CD4-positive, alpha-beta T cell treated with Interleukin-4 for 4 hours (primary cell): ENCODE measurements around the gene OLFML3.

ENCODE experiments used
- DNase-seq: peaks from one replicate; pipeline ENCODE4 v3.0.0-alpha.2; 2020

Gene OLFML3

DNA sequence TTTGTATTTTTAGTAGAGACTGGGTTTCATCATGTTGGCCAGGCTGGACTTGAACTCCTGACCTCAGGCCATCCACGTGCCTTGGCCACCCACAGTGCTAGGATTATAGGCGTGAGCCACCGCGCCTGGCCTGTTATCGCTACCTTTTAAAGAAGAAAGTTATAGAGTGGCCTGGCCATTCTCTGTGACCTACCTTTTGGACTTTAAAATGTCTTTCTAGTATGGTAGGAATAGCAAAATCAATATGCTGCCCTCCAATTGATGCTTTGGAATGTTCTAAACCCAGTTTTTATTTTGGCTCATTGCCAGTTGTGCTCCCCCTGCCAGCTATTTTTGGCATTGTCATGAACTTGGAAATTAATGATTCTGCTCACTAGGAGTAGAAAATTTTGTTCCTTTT, 30.3 kb upstream of the OLFML3 start:
- DNase-seq, result no peak

DNA sequence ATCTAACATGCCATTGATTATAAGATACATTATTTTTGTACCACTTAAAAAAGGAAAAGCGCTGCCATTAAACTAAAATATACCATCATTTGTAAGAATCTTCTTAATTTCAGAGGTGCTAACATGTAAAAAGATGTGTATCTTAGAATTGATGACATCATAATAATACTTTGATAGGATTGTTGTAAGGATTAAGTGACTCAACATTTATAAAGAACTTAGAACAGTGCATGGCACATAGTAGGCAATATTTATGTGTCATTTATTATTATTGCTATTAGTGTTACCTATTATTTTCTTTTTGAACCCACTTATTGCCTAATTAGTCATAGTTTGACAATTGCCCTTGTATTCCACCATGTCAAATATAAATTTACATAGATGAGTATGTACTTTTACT, 28.4 kb upstream of the OLFML3 start:
- DNase-seq, result no peak

DNA sequence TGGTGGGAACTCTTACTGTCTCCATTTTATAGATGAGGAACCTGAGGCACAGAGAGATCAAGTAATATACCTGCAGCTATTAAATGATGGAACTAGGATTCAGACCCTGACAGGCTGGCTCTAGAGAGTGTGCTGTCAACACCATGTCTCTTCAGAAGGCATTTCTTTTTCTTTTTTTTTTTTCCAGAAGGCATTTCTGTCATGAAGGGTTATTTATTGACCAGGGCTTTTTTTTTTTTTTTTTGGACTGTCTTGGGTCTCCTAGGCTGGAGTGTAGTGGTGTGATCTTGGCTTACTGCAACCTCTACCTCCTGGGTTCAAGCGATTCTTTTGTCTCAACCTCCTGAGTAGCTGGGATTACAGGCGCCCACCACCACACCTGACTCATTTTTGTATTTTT, 27.6 kb upstream of the OLFML3 start:
- DNase-seq, result no peak

DNA sequence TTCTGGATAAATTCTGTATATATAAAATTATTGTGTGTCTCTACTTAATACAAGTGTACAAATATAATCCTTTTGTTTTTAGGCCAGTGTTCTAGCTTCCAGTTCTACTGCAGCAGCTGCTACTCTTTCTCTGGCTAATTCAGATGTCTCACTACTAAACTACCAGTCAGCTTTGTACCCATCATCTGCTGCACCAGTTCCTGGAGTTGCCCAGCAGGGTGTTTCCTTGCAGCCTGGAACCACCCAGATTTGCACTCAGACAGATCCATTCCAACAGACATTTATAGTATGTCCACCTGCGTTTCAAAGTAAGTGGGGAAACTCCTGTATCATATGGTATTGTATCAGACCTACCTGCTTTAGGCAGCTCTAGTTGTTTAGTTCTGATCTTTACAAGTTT, 21.3 kb upstream of the OLFML3 start:
- DNase-seq, result no peak

DNA sequence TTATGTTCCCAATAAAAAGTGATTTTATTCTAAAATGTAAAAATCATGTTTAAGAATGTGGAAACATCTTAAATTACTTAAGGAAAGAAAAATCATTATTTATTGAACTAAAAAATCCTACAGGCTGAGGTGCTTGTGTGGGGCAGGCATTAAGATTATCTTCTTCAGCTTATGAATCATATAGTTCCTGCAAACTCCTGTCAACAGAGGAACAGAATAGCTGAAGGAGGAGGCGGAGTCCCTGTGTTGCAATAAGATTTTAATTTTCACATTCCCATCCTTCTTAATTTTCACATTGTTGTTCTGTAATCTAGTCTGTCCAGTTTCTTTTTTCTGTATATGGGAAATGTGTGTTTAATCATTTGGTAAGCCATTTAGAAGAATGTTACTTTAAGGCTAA, 20.6 kb upstream of the OLFML3 start:
- no peak for DNase-seq

DNA sequence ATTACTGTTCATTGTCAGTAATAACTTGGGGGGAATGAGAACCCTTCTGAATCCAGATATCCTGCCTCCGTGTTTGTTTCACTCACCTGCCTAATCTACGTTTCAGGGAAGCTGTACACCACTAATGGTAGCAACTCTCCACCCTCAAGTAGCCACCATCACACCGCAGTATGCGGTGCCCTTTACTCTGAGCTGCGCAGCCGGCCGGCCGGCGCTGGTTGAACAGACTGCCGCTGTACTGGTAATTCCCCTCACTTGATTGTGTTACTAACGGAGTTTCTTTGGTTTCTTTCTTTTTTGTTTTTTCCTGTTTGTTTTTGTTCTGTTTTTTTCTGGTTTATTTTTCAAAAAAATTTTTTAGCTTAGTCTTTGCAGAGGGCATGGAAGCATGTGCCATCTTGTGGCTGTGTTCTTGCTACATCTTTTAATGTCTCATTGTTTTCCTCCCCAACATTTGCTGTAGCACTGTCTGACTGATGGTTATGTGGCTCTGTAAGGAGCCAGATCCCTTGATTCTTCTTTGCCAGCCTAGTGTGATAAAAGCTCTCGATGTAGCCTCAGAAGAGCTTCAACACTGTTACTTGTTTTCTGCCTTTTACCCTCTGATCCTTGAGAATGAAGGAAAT, 15.9 kb upstream of the OLFML3 start:
- DNase-seq, result no peak

DNA sequence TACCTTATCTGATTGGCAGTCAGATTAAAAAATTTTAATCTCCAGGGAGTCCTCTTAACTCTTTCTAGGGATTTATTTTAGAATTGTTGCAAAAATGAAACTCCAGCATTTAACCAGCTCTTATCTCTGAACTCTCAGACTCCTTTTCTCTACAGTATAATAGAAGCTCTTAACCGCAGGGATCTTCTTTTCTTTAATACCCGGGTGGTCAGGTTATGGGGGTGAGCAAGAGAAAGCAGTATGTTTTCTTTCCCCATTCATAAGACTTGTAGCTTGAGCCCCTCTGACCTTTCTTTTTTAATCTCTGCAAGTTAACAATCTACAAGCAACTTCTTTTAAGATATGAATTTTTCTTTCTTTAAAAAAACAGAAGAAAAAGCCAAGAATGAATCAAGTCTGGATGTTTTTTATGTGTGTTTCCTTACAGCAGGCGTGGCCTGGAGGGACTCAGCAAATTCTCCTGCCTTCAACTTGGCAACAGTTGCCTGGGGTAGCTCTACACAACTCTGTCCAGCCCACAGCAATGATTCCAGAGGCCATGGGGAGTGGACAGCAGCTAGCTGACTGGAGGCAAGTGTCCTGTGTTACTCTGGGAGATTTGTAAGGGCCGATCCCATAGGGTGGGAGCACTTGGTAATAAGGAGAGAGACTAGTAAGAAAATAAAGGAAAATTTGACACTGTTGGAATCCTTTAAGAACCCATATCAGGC, 13.4 kb upstream of the OLFML3 start:
- no peak for DNase-seq

DNA sequence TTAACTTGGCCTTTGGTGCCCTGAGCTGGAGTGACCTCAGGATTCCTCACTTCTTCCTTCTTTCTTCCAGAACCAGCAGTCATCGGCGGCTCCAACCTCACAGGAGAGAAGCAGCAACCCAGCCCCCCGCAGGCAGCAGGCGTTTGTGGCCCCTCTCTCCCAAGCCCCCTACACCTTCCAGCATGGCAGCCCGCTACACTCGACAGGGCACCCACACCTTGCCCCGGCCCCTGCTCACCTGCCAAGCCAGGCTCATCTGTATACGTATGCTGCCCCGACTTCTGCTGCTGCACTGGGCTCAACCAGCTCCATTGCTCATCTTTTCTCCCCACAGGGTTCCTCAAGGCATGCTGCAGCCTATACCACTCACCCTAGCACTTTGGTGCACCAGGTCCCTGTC, 6.3 kb upstream of the OLFML3 start:
- DNase-seq, result no peak

DNA sequence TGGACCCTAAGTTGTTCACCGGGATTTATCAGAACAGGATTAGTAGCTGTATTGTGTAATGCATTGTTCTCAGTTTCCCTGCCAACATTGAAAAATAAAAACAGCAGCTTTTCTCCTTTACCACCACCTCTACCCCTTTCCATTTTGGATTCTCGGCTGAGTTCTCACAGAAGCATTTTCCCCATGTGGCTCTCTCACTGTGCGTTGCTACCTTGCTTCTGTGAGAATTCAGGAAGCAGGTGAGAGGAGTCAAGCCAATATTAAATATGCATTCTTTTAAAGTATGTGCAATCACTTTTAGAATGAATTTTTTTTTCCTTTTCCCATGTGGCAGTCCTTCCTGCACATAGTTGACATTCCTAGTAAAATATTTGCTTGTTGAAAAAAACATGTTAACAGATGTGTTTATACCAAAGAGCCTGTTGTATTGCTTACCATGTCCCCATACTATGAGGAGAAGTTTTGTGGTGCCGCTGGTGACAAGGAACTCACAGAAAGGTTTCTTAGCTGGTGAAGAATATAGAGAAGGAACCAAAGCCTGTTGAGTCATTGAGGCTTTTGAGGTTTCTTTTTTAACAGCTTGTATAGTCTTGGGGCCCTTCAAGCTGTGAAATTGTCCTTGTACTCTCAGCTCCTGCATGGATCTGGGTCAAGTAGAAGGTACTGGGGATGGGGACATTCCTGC, 3.9 kb upstream of the OLFML3 start:
- DNase-seq, result peak; percentile 36

DNA sequence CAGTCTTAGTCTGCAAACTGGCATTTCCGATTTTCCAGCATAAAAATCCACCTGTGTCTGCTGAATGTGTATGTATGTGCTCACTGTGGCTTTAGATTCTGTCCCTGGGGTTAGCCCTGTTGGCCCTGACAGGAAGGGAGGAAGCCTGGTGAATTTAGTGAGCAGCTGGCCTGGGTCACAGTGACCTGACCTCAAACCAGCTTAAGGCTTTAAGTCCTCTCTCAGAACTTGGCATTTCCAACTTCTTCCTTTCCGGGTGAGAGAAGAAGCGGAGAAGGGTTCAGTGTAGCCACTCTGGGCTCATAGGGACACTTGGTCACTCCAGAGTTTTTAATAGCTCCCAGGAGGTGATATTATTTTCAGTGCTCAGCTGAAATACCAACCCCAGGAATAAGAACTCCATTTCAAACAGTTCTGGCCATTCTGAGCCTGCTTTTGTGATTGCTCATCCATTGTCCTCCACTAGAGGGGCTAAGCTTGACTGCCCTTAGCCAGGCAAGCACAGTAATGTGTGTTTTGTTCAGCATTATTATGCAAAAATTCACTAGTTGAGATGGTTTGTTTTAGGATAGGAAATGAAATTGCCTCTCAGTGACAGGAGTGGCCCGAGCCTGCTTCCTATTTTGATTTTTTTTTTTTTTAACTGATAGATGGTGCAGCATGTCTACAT, 2.5 kb upstream of the OLFML3 start:
- no peak for DNase-seq

DNA sequence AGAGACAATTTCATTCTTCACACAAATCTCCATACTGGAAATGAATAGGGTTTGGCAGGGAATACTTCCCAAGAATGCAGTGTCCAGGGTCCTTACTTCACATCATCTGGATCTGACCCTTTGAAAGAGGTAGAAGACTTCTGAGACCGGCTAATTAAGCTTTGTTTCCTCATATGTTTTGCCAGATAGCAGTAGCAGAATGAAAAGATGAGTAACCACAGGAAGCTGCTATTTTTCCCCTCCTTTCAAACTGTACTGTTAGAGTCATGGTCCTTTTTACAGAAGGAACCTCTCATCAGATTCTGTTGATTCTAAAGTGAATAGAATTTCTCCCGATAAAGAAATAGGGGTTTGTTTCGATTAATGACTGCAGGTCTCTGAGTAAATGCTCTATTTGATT, 1.4 kb upstream of the OLFML3 start:
- DNase-seq, result no peak

DNA sequence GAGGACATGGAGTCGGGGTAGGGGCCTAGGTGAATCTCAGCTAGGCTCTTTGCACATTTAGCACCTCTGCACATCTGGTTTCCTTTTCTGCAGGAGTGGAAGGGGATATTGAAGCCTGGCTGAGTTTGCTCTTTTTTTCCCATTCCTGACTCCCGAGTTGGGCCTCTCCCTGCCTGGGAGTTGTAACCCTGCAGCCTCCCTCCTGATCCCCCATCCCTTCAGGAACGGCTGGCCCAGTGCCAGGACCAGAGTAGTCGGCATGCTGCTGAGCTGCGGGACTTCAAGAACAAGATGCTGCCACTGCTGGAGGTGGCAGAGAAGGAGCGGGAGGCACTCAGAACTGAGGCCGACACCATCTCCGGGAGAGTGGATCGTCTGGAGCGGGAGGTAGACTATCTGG, 836 bp downstream of the OLFML3 start:
- no peak for DNase-seq

DNA sequence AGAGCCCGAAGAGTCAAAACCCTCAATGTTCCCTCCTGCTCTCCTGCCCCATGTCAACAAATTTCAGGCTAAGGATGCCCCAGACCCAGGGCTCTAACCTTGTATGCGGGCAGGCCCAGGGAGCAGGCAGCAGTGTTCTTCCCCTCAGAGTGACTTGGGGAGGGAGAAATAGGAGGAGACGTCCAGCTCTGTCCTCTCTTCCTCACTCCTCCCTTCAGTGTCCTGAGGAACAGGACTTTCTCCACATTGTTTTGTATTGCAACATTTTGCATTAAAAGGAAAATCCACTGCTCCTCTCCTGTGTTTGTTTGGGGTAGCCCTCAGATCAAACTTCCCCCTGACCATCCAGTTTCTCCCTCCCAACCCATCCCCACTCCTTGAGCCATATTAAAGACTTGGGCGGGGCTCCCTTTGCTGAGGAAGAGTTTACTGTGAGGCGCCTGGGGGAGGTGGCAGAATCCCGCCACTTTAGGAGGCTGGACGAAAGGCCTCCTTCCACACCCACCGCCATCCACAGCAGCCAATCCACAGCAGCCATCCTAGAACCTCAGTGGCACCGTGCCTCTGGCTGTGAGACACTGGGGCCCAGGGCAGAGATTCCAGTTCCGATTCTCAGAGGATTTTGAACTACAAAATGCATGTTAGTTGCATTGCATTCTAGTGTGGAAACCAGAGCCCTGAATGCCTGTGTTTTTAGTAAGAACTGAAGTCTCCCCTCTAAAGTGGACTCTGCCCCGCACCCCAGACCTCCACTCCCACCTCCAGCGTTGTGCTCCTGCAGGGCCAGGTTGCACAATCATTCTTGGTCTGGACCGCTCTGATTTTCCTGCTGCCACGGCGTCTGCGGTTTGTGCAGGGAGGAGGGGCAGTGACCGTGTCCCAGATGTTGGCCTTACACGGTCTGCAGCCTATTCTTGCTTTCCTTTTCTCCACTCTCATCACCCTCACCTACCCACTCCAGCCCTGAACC, 3.0 kb downstream of the OLFML3 start:
- DNase-seq, result no peak

DNA sequence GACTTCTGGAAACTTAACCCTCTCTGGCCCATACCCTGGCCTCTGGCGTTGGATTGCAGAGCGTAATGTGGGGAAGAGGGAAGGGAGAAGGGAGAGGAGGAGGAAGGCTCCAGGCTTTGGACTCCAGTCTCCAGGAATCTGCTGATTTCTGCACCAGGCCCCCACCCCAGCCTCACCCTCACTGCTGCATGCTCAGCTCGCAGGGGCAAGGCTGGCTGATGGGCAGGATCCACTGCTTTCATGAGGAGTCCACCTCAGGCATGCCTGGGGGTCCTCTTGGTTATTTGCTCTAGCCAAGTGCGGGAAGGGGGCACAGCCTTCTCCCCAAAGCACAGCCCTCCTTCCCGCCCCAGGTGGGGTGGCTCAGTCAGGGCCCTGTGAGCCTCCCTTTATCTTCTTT, 3.7 kb downstream of the OLFML3 start:
- DNase-seq, result no peak

DNA sequence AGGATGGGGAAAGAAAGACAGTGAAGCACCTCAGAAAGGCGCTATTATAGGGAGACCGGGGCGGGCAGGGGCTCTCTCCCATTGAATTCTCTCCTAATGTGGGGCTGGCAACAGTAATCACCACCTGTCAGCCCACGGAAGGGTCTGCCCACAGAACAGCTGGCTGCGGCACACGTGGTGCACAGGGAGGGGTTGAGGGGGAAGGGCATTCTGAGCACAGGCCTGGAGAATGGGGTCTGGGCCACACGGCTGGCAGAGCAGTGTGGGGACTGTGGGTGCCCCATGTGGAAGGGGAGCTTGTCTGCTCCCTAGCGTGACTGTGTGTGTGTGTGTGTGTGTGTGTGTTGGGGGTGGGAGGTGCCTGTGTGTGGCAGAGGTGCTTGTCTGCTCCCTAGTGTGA, 4.1 kb downstream of the OLFML3 start:
- no peak for DNase-seq

DNA sequence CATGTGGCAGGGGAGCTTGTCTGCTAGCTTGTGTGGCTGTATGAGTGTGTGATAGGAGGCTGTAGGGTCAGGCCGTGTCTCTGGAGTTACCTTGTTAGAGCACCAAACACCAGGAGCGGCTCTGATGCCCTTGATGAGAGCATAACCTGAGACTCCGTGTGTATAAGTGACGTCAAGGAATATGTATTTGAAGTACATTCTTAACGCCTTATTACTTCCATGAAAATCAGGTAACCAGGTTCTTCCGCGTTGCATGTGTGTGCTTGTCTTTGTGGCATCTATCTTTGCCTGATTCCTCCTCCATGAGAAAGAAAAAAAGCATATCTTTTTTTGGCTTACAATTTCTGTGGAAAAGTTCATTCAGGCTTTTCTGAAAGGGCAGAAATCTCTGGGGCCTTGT, 4.6 kb downstream of the OLFML3 start:
- DNase-seq, result no peak

DNA sequence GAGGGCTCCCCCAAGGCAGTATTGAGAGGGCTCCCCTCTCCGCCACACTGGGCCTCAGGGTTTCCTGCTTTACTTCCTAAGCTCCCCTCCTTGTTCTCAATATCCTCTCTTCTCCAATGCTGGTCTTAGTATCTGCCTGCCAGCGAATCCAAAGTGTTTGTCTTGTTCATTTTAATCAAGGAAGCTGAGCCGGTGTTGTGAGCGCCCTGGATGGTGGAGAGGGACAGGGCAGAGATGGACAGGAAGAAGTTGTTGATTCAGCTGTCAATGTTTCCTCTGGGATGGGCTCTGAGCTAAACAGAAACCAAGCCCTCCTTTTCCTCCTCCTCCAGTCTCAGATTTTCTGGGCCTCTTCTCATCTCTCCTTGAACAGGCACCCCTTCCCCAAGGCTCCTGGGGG, 5.4 kb downstream of the OLFML3 start:
- DNase-seq, result no peak

DNA sequence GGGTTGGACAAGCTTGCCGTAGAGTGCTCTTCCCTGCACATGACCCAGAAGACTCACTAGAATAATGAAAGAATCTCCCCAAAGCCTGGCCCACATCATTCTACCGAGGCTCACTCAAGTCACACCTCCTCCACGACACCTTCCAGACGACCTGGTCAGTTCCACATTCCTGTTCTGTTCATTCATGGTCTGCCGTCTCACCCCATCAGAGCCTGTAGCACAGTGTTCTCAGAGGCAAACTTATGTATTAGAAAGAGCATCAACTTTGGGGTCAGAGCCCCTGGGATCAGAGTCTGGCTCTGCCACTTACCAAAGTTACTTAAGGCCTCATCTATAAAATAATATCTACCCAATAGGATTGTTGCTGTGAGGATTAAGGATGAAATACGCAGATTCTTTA, 7.5 kb downstream of the OLFML3 start:
- no peak for DNase-seq

DNA sequence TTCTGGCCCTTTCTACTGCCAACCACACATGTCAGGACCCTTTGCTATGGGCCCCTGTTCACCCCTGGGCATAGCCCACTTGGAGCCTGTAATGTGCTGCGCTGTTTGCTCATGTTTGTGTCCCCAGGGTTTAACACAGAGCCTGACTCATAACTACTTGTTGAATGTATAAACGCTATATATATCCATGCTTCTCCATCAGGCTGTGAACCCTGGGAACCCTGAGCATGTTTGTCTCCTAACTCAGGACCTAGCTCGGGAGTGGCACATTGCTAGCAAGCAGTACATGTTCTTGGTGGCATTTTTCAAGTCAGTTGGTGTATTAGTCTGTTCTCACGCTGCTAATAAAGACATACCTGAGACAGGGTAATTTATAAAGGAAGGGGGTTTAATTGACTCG, 8.0 kb downstream of the OLFML3 start:
- DNase-seq, result no peak

DNA sequence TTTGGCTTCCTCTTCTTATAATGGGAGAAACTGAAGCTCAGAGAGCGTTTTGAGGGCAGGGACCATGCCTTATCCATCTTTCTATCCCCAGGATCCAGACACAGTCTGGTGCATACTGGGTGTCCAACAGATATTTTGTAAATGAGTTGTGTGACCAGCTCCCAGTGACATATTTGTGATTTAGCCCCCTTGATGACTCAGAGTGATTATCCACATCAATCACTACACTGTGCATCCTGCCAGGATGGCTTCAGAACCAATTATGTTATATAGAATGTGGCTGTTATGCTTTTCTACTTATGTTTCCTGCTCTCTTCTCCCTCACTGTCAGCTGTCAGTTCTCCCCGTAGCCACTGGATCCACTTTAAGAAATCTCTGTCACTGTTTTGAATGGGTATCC, 11.3 kb downstream of the OLFML3 start:
- no peak for DNase-seq

DNA sequence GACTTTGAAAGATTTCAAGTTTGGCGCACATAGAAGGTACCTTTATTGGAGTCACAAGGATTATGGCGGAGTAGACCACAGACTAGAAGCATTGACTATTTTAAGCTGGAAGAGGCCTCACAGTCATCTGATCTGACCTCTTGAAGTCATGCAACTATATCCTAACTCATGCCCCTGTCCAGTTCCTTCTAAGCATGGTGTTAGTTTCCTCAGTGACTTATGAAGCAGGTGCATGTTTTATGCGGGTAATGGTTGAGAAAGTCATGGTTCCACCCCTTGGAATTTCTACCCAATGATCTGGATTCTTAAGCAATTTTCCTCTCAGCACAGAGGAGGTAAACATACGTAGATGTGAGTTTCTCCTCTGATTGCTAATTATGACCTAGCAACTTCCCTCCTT, 11.7 kb downstream of the OLFML3 start:
- DNase-seq, result no peak

DNA sequence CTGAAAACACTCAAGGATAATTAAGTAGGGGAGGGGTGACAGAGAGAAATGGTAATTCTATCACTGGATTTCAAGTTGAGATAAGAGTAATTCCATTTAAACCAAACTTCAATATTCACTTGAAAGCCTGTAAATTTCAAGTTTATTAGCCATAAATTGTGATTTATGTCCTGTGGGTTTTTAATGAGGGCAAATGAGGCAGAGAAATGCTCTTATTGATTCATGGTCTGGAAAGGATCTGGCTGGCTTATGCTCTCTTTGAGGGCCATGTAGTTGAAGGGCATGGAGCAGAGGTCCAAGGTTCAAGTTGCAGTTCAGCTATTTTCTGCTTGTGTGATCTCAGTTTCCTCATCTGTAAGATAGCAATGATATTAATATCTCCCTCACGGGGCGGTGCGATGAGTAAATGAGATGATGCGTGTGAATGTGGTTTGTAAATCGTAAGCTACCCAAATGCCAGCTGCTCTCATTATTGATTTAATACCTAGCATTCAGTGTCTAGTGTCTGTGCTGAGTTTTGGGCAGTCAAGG, 12.3 kb downstream of the OLFML3 start:
- DNase-seq, result no peak

DNA sequence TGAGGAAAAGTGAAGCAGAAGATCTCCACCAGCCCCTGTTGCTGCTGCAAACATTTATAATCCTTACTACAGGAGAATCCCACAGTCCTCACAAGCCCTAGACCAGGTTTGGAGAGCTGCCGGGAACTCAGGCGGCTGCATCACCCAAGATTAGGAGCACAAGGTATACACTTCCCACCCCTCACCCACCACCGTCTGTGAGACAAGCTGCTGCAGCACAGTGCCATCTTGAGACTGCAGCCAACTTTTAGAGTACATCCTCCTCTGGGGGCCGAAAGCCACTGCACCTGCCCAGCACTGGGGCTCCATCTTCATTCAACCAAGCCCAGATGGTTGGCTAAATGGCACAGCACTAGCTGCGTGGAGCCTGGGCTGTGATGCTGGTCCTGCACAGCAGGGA, 13.8 kb downstream of the OLFML3 start:
- DNase-seq, result no peak
